Measurements from ENCODE around the gene C9orf78. TPM values are rescaled to one million over a fixed set of nuclear protein-coding genes. Genes with fewer than 3 reads are reported as not detected.

The C9orf78 gene
- total RNA-seq, 3 donors from 2014 or later = 56.7 to 189 (median 57.8) TPM

DNA sequence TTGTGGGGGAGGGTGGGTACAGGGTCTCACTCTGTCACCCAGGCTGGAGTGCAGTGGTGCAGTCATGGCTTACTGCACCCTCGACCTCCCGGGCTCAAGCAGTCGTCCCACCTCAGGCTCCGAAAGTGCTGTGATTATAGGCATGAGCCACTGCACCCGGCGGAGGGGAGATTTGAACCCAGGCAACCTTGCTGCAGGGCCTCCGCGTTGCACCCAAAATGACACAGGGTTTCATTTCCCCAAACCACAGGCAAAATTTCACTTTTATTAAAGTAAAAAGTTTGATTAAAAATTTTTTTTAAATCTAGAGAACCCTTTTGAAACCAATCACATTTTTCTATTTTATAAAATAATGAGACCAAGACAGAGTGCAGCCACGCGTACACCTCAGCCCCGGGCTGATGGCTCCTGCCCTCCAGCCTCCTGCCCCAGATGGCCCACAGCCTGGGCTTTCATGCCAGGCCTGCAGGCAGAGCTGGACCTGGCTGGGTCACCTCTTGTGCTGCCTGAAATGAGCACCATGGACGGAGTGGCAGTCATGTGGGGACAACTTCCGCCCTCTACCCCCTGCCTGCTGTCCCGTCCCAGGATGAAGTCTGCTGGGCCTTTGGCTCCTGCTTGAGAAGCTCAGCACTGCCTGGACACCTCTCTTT, 30.7 kb upstream of the C9orf78 start:
- TF ChIP-seq, protein P1, sequence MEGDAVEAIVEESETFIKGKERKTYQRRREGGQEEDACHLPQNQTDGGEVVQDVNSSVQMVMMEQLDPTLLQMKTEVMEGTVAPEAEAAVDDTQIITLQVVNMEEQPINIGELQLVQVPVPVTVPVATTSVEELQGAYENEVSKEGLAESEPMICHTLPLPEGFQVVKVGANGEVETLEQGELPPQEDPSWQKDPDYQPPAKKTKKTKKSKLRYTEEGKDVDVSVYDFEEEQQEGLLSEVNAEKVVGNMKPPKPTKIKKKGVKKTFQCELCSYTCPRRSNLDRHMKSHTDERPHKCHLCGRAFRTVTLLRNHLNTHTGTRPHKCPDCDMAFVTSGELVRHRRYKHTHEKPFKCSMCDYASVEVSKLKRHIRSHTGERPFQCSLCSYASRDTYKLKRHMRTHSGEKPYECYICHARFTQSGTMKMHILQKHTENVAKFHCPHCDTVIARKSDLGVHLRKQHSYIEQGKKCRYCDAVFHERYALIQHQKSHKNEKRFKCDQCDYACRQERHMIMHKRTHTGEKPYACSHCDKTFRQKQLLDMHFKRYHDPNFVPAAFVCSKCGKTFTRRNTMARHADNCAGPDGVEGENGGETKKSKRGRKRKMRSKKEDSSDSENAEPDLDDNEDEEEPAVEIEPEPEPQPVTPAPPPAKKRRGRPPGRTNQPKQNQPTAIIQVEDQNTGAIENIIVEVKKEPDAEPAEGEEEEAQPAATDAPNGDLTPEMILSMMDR (IDR thresholded peaks at IDR 0.05) = no peak
- no peak for TF ChIP-seq POLR2A (IDR thresholded peaks at IDR 0.05)
- no peak for TF ChIP-seq POLR2AphosphoS5 (IDR thresholded peaks at IDR 0.05)
- Histone ChIP-seq H3K9me3 (no peaks in the 10 kb centered on the region), H3K27ac (no peak overlapping the region), H3K4me3 (no peak overlapping the region), H3K27me3 (no peaks in the 10 kb centered on the region), H3K36me3 (no peaks in the 10 kb centered on the region), H3K4me1 (no peaks in the 10 kb centered on the region)
- intact Hi-C loops (cut with DNase I; ENCODE audit: low total_unique reads) = no loop called here
- DNase-seq (ENCODE audit: low spot score in 2 of 2) = no peak

DNA sequence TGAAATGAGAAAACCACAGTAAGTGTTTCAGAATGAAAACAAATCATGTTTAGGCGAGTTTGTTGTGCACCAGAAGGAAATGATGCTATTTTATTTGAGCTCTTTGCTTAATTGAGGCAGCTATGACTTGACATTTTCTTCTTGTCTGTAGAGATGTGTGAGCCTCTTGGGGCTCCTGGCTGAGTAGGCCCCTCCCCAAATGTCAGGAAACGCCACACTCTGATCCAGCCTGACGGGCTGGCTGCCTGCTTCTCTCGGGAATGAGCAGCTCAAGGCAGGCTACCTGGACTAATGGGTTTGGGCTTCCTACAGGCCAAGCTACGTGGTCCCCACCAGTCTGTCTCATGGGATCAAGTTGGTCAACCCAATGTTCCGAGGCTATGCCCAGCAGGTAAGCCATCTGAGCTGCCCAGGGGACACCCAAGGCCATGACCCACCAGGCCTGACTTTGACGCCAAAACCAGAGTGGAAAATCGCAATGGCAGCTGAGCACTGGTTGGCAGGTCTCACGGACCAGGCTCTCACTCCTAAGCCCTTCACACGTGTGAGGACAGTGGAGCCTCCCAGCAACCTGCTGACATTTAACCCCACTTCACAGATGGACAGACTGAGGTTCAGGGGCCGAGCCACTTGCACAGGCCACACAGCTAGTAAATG, 30.0 kb upstream of the C9orf78 start:
- intact Hi-C loops (cut with DNase I; ENCODE audit: low total_unique reads) = no loop called here
- H3K9me3 ChIP-seq = no peaks in the 10 kb centered on the region
- no peak overlapping the region for H3K27ac ChIP-seq
- no peaks in the 10 kb centered on the region for H3K36me3 ChIP-seq
- no peaks in the 10 kb centered on the region for H3K27me3 ChIP-seq
- H3K4me1 ChIP-seq = no peaks in the 10 kb centered on the region
- TF ChIP-seq, protein P1 (IDR thresholded peaks at IDR 0.05) = no peak
- no peak for TF ChIP-seq POLR2AphosphoS5 (IDR thresholded peaks at IDR 0.05)
- no peak for DNase-seq (ENCODE audit: low spot score in 2 of 2)
- H3K4me3 ChIP-seq = no peak overlapping the region

DNA sequence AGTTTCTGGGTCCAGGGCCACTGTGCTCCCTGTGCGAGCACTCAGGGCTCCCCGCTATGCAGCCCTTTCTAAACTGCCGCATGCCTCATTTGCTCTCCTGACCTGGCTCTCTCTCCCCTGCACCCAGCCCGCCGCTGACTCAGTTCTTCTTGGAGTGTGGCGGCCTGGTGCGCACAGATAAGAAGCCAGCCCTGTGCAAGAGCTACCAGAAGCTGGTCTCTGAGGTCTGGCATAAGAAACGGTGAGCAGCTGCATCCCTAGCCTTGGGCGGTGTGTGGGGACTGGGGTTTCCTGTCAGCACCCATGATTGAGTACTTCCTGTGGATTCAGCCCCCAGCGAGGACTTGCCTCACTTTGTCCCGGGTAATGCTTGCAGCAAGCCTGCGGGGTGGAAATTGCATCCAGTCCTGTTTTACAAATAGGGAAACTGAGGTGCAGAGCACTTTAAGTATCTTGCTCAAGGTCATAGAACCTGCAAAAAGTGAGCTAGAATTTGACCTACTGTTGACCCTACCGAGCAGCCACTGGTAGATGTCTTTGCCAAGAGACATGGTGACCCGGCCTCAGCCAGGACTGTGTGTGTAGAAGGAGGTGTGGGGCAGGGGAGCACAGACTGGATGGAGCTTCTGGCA, 28.1 kb upstream of the C9orf78 start:
- no peak overlapping the region for H3K4me3 ChIP-seq
- no peaks in the 10 kb centered on the region for H3K27me3 ChIP-seq
- no peaks in the 10 kb centered on the region for H3K9me3 ChIP-seq
- no peaks in the 10 kb centered on the region for H3K4me1 ChIP-seq
- no peaks in the 10 kb centered on the region for H3K36me3 ChIP-seq
- intact Hi-C loops (cut with DNase I; ENCODE audit: low total_unique reads) = no loop called here
- no peak overlapping the region for H3K27ac ChIP-seq
- no peak for DNase-seq (ENCODE audit: low spot score in 2 of 2)
- TF ChIP-seq, protein P1 (IDR thresholded peaks at IDR 0.05) = no peak

DNA sequence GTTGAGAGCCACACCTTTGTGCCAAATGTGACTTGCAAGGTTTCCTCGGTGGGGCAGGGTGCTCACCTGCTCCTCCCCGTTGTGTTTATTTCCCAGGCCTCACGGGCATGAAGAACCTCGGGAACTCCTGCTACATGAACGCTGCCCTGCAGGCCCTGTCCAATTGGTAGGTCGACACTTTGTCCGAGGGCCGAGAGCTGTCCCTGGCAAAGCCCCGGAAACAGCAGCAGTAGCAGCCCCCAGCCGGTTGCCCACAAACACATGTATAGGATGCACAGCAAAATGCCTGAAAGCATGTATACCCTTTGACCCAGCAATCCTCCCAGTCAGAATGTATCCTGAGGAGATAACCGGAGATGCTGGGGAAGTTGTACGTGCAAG, 26.4 kb upstream of the C9orf78 start:
- H3K4me3 ChIP-seq = no peak overlapping the region
- no peak overlapping the region for H3K27ac ChIP-seq
- intact Hi-C loops (cut with DNase I; ENCODE audit: low total_unique reads) = no loop called here
- no peaks in the 10 kb centered on the region for H3K4me1 ChIP-seq
- TF ChIP-seq, protein P1 (IDR thresholded peaks at IDR 0.05) = no peak
- no peaks in the 10 kb centered on the region for H3K36me3 ChIP-seq
- no peaks in the 10 kb centered on the region for H3K27me3 ChIP-seq
- no peak for DNase-seq (ENCODE audit: low spot score in 2 of 2)
- no peaks in the 10 kb centered on the region for H3K9me3 ChIP-seq

DNA sequence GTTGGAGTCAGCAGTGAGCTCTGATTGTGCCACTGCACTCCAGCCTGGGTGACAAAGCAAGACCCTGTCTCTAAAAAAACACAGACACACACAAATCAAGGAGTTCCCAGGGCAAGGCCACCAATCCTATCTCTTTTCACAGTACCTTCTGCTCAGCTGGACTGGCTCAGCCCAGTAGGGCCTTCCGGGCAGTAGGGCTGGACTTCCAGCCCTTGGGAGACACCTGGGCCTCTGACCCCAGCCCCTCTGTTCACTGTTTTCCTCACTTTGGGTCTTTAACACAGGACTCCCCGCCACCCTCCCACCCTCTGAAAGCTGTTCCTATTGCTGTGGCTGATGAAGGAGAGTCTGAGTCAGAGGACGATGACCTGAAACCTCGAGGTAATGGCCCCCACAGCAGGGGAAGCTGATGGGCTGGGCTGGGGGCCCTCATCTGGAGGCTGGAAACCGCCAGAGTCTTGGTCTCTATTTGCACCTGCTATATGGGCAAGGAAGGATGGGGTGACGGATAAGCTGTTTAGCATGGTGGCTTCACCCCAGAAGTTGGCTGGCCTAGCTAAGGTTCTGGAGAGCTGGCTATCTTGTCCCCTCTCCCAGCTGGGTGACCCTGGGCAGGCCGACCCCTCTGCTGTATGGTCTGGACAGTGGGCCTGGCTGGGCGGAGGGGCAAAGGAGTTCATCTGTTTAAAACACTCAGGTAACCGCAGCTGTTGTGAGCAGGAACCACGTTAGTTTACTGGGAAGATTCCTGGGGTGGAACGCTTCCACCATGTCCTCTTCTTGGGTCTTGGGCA, 25.8 kb upstream of the C9orf78 start:
- intact Hi-C loops (cut with DNase I; ENCODE audit: low total_unique reads) = no loop called here
- H3K36me3 ChIP-seq = no peaks in the 10 kb centered on the region
- TF ChIP-seq POLR2A (IDR thresholded peaks at IDR 0.05) (no peak), POLR2AphosphoS5 (IDR thresholded peaks at IDR 0.05) (no peak)
- TF ChIP-seq, protein P1 (IDR thresholded peaks at IDR 0.05) = no peak

More for the DNA sequence above, 25.8 kb upstream of the C9orf78 start:
- Histone ChIP-seq H3K9me3 (no peaks in the 10 kb centered on the region), H3K27me3 (no peaks in the 10 kb centered on the region), H3K4me1 (no peaks in the 10 kb centered on the region), H3K27ac (no peak overlapping the region), H3K4me3 (no peak overlapping the region)
- DNase-seq (ENCODE audit: low spot score in 2 of 2) = no peak

Measured in breast epithelium (tissue), 4 donors.